HFFc6 (cell line): Measurements from ENCODE around the gene HSFX2. TPM values are rescaled to one million over a fixed set of nuclear protein-coding genes. Genes with fewer than 3 reads are reported as not detected.
A peak's percentile ranks its signal among the peaks of the same experiment; 100 is the strongest.
"Not testable (repeated sequence)": the region's sequence is repeated elsewhere in the genome, so short reads cannot be mapped to it uniquely, and the experiment has no call there.

ENCODE experiments used
- DNase-seq: peaks from one replicate; pipeline ENCODE4 v3.0.0-alpha.2; 2018
- H3K27ac Mint-ChIP-seq: 2 replicates; pipeline ENCODE4 v1.8.0; 2020; ENCODE audit warnings: mild to moderate bottlenecking, mixed read lengths
- H3K27me3 Mint-ChIP-seq: 2 replicates; pipeline ENCODE4 v1.8.0; 2021; ENCODE audit warnings: mild to moderate bottlenecking, moderate library complexity, mixed read lengths; ENCODE audit not compliant: insufficient read depth
- H3K36me3 Mint-ChIP-seq: 2 replicates; pipeline ENCODE4 v1.8.0; 2021; ENCODE audit warnings: low read depth, mixed read lengths
- H3K4me1 Mint-ChIP-seq: 2 replicates; pipeline ENCODE4 v1.8.0; 2020; ENCODE audit warnings: low read depth, mixed read lengths
- H3K4me3 Mint-ChIP-seq: 2 replicates; pipeline ENCODE4 v1.8.0; 2020; ENCODE audit warnings: mild to moderate bottlenecking, moderate library complexity, mixed read lengths
- H3K9me3 Mint-ChIP-seq: 2 replicates; pipeline ENCODE4 v1.8.0; 2020; ENCODE audit warnings: mild to moderate bottlenecking, mixed read lengths
- CTCF ChIP-seq: fragments of 200-600 bp; sonication (generic); IDR thresholded peaks from 2 replicates; pipeline ENCODE4 v1.5.0; 2021; ENCODE audit warnings: antibody characterized with exemption, mild to moderate bottlenecking
- long read RNA-seq: library from polyadenylated mRNA; unstranded; transcript quantifications from one replicate; pipeline ENCODE4 v2.0.0, GENCODE V29; 2019
- total RNA-seq, 6 experiments: library from RNA; stranded (reverse); fragmentation: NEBNext Ultra II Directional; extraction: Animal tissue kit (Norgen Biotek cat#: 25700); gene quantifications; 2 replicates in 1 of 6; 3 replicates in 5 of 6; pipeline ENCODE4 v1.2.3, GENCODE V29; 2021

The HSFX2 gene, protein sequence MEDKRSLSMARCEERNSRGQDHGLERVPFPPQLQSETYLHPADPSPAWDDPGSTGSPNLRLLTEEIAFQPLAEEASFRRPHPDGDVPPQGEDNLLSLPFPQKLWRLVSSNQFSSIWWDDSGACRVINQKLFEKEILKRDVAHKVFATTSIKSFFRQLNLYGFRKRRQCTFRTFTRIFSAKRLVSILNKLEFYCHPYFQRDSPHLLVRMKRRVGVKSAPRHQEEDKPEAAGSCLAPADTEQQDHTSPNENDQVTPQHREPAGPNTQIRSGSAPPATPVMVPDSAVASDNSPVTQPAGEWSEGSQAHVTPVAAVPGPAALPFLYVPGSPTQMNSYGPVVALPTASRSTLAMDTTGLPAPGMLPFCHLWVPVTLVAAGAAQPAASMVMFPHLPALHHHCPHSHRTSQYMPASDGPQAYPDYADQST
- total RNA-seq: under 1 TPM in 2 of 6 experiments, not detected in 4; 0.34 to 0.35 TPM
- long read RNA-seq: 0 reads

DNA sequence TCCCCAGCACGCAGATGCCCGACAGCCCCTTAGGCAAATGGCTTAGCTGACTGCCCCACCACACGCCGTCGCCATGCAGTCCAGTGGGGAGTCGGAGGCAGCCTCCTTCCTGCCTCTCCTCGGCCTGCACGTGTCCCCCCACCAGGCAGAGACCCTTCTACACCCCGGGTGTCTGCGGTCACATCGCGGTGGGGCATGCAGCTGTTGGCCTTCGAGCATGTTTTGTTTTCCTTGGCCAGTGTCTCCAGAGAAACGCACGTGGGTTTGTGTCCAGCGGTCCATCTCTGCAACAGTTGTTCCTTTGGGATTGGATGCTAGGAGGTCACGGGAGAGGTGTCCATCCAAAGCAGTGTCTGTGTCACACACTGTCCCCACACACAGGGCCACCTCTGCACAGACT is at the start of gene HSFX2:
Gene HSFX2, minus strand, starts transcription at position 101 of the 400 bp plus-strand sequence. CDS start 614 bp downstream, outside the sequence.
- not testable (repeated sequence) for H3K27me3 Mint-ChIP-seq, H3K36me3 Mint-ChIP-seq, H3K4me3 Mint-ChIP-seq, H3K27ac Mint-ChIP-seq, H3K4me1 Mint-ChIP-seq, H3K9me3 Mint-ChIP-seq, DNase-seq

DNA sequence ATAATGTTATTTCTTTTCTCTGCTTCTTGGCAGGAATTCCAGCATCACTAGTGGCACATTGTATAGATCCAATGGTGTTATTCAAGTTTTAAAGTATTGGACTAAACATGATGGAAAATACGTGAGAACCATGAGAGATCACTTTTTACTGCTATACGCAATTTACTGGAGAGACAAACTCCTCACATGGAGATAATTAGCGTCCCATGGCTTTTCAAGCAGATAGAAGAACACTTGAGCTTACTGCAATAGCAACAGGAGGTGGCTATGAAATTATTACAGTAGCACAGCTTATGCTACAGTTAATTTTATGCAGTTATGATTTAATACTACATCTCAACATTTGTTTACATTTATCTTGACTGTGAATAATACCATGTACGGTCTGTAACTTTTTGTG is 48.4 kb upstream of the HSFX2 start:
- DNase-seq: no peak
- H3K36me3 Mint-ChIP-seq: no peaks in the 10 kb centered on the region
- TF ChIP-seq CTCF: no peak
- H3K4me3 Mint-ChIP-seq: no peak overlapping the region
- peaks cover 5% of the 10 kb centered on the region for H3K27me3 Mint-ChIP-seq
- no peaks in the 10 kb centered on the region for H3K9me3 Mint-ChIP-seq
- no peak overlapping the region for H3K27ac Mint-ChIP-seq
- peaks cover 14% of the 10 kb centered on the region for H3K4me1 Mint-ChIP-seq

DNA sequence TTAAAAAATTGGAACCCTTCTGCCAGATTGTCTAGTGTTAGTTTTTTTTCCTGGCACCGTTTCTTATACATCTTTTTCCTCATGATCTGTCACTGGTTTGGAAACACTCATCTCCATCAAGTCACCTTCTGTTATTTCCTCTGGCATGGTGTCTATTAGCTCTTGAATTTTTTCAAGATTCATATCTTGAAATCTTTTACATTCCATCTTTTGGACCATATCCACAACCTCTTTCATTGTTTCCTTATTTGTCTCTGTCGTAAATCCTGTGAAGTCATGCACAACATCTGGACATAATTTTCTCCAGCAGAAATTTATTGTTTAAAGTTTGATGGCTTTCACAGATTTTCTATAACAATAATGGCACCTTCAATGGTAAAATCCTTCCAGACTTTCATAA is 46.7 kb upstream of the HSFX2 start:
- no peaks in the 10 kb centered on the region for H3K36me3 Mint-ChIP-seq
- H3K27ac Mint-ChIP-seq: no peak overlapping the region
- H3K4me1 Mint-ChIP-seq: peaks cover 14% of the 10 kb centered on the region
- TF ChIP-seq CTCF: no peak
- no peak overlapping the region; the same call in 1 of the 2 replicates for H3K4me3 Mint-ChIP-seq
- no peaks in the 10 kb centered on the region for H3K9me3 Mint-ChIP-seq
- peaks cover 5% of the 10 kb centered on the region for H3K27me3 Mint-ChIP-seq
- no peak for DNase-seq

- H3K4me1 Mint-ChIP-seq: peaks cover 14% of the 10 kb centered on the region
- H3K9me3 Mint-ChIP-seq: no peaks in the 10 kb centered on the region
- TF ChIP-seq CTCF: no peak
- H3K27ac Mint-ChIP-seq: no peak overlapping the region
- no peaks in the 10 kb centered on the region for H3K36me3 Mint-ChIP-seq
- no peak for DNase-seq
- H3K27me3 Mint-ChIP-seq: peaks cover 5% of the 10 kb centered on the region
- no peak overlapping the region for H3K4me3 Mint-ChIP-seq
Measured at GRCh38 chrX:149641432-149641831, 46.3 kb upstream of the HSFX2 start.

DNA sequence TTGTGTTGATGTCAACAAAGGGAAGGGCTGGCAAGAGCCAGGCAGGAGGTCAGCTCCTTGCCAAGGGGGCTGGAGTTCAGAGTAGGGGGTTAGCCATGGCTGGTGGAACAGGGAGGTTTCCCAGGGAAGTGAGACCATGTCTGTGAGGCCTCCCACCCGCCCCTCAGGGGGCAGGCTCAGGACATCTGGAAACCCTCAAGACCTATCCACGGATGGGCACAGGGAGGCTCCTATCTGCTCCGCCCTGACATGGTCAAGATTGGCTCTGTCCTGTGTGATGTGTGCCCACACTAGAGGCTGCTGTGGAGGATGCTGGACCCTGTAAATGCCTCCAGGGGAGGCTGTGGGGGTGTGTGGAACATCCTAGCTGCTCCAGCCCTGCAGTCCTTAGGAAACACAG is 44.5 kb upstream of the HSFX2 start:
- DNase-seq: no peak
- TF ChIP-seq CTCF: no peak
- Mint-ChIP-seq H3K27me3 (peaks cover 10% of the 10 kb centered on the region), H3K4me3 (no peak overlapping the region), H3K27ac (no peak overlapping the region), H3K9me3 (no peaks in the 10 kb centered on the region), H3K4me1 (peaks cover 14% of the 10 kb centered on the region), H3K36me3 (no peaks in the 10 kb centered on the region)

GRCh38 chrX:149638860-149639259 is 43.7 kb upstream of the HSFX2 start:
- no peak overlapping the region for H3K4me3 Mint-ChIP-seq
- no peaks in the 10 kb centered on the region for H3K9me3 Mint-ChIP-seq
- TF ChIP-seq CTCF: no peak
- peaks cover 14% of the 10 kb centered on the region for H3K27me3 Mint-ChIP-seq
- H3K4me1 Mint-ChIP-seq: peaks cover 14% of the 10 kb centered on the region
- DNase-seq: peak; percentile 15
- H3K27ac Mint-ChIP-seq: no peak overlapping the region
- no peaks in the 10 kb centered on the region for H3K36me3 Mint-ChIP-seq
